NCI-H1048 (cell line): ENCODE results near the gene CACNA1S.

Source experiments
- DNase-seq: peaks from one replicate; lab custom pipeline; 2025; lab: John Stamatoyannopoulos, UW

The CACNA1S gene

GRCh38 chr1:201062511-201063091, 49.6 kb downstream of the CACNA1S start:
- no peak for DNase-seq

GRCh38 chr1:201061886-201062285, 50.3 kb downstream of the CACNA1S start:
- no peak for DNase-seq

DNA sequence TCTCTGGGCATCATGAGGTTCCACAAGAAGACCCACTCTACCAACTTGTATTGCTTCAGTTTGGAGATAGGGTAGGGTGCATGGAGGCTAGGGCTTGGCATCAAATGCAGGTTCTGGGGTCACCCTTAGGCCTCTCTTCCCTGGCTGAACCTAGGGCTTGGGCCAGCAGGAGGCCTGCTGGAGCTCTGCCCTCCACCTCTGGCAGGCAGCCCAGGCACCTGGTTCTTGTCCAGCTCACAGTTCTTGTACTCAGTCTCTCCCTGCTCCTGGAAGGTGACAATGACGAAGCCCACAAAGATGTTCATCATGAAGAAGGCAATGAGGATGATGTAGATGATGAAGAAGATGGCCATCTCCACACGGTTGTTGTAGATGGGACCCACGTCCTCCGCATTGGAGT, 51.2 kb downstream of the CACNA1S start:
- no peak for DNase-seq

DNA sequence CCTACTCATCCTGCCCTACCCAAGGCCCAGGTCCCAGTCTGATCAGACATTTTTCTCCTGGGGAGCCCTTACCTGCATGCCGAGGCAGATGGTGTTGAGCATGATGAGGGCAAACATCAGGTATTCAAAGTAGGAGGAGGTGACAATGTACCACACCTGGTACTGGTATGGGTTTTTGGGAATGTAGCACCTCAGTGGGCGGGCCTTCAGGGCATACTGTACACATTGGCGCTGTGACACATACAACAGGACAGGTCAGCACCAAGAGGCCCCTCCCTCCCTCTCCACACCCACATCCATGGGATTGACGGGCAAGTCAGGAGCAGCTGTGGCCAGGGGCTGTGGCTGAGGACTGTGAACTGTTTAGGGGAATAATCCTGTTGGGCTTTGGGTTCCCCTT, 51.6 kb downstream of the CACNA1S start:
- DNase-seq: no peak

DNA sequence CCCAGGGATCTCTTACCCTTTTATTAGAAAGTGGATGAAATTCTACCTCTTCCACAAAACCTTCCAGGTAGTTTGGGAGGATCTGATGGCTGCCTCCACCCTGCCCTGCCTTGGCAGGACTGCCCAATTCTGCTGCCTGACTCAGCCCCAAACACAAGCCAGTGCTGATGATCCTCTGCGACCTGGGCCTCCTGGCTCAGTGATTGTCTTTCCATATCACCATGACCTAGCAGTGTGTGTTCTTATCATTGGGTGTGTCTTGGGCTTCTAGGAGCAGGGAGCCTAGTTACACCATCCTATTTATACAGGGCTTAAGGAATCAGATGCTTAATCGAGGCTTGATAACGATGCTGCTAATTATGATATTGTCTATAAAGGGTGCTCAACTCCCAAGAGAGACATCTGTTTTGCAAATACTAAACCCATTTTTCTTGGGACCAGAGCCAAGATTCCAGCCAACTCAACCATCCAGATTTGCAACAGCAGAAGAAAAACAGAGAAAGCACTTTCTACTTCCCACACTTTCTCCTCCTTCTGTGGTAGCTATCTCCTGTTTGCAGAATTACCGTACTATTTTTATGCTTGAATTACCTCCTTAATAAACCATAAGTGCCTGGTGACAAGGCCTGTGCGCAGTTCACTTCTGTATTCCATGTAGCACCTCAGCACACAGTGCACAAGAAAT, 52.2 kb downstream of the CACNA1S start:
- no peak for DNase-seq

DNA sequence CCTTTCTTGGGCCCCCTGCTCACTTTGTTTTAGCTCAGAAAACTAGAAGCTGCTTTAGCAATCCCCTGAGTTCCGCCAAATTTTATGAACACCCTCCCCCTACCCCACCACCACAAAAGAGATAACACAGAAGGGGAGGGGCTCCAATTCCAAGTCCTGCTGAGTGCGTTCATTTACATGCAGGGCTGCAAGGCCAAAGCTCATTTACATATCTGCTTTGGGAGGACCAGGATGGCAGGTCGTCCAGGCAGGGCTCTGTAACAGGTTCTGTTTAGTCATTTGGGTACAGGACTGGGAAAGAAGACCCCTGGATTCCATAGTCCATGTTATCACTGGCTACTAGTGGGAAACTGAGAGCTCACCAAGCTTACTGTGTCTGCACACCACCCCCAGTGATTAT, 52.8 kb downstream of the CACNA1S start:
- DNase-seq: no peak

GRCh38 chr1:201054091-201054543, 58.1 kb downstream of the CACNA1S start:
- no peak for DNase-seq

DNA sequence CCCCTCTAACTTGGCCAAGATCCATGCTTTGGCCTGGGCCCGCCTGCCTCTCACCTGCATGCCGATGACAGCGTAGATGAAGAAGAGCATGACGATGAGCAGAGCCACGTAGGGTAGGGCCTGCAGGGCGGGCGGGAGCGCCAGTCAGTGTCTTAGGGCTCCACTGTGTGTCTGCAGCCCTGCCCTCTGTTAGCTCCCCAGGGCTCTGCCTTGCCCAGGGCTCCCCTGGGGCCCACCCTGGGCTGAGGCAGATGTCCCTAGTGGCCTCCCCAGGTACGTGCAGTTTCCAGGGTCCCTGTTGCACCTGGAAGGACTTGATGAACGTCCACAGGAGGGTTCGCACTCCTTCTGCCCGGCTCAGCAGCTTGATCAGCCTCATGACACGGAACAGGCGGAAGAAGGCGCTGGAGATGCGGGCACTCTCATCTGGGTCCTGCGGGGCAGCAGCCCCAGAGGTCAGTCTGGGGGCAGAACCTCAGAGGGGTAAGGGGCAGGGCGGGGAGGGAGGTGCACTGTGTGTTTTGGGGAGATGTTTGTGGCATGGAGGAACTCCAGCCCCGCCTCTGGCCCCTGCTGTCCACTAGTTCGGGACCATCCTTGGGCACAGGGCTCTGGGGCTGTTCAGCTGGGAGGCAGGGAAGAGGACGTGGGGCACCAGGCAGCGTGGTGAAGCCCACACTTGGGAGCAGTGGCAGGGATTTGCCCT, 58.9 kb downstream of the CACNA1S start:
- DNase-seq: no peak

DNA sequence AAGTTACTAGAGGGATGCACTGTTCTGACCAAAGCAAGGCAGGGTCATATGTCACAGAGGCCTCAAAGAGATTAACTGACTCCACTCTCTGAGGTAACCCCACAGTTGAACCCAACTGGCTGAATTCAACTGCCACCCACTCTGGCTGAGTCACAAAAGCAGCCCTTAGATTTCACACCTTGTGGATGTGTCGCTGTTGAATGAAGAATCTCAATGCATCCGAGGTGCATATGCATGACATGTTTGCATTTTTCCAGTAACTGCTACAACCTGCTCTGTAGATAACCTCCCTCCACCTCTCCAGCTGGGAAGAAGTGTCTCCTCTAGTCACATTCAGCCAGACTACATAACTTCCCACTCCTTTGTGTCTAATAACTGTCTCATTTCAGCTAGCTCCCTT, 60.8 kb downstream of the CACNA1S start:
- DNase-seq: no peak

- DNase-seq: no peak
These were observed 61.5 kb downstream of the CACNA1S start for GRCh38 chr1:201050515-201051277.

DNA sequence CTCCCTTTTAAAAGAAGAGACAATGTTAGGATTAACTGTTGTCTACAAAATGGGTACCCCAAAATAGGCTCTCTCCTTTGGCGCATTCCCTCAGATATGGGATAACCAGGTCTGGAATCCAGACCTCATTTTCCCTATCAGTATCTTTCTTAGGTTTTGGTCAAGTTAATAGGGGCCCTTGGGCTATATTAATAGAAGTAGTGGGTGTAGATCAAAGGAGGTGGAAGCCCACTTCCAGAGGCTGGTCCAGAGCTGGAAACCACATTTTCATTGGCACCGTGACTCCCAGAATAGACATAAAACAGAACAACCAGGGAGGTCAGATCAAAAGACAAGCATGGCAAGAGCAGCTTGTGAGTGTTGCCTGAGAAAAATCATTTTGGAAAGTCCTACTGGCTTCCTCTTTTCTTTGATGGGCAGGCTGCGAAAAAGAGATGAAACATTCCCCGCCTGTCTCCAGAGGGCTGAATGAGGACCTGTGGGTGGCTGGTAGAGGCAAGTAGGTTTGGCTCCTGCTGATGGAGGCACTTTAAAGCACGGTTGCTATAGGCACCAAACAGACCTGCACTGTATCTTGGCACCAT, 62.9 kb downstream of the CACNA1S start:
- no peak for DNase-seq

GRCh38 chr1:201048521-201048920, 63.7 kb downstream of the CACNA1S start:
- no peak for DNase-seq

GRCh38 chr1:201044119-201044518, 68.1 kb downstream of the CACNA1S start:
- no peak for DNase-seq

- DNase-seq: peak; percentile 19
These were observed 69.3 kb downstream of the CACNA1S start for GRCh38 chr1:201042779-201043461.

GRCh38 chr1:201041011-201041410, 71.2 kb downstream of the CACNA1S start:
- DNase-seq: no peak

DNA sequence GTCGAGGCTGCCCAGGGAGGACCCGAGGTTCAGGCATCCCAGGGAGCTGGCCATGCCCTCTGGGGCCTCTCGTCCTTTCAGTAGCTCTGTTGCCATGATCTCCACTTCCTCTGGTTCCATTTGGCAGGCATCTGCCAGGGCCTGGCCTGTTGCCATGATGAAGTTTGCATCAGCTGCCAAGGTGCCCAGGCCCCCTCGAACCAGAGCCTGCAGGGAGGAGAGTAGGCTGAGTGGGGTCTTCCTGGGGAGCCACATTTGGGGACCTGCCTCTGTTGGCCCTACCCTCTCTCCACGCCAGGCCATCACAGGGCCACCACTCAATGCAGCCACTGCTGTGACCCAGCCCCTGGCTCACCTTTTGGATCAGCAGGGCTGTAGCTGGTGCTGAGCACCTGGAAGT, 72.3 kb downstream of the CACNA1S start:
- no peak for DNase-seq

- DNase-seq: no peak
These were observed 72.8 kb downstream of the CACNA1S start for GRCh38 chr1:201039418-201039817.

DNA sequence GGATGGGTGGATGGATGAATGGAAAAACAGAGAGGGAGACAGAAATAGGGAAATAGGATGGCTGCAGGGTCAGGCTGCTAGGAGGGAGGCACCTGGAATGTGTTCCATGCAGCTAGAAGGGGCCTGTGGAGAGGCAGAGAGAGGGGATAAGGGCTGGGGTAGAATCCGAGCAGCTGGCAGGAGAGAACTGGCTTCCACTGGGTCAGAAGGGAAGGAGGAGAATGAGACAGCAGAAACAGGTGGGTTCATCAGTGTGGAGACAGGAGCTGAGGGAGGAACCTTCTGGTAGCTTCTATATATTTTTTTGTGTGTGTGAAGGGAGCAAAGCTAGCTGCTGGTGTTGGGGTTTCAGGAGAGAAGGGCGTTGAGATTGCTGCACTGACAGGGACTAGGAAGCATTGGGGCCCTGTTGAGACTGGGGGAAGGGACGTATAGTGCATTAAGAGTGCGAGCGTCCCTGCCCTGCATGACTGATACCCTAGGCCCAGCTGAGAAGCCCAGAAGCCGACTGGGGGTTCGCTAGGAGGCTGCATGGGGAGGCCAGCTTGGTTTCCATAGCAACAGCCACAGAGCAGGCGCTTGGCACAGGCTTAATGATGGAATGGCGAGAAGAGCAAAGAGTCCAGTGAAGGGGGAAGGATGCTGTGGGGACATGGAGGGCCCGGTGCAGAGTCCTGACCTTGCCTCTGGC, 73.9 kb downstream of the CACNA1S start:
- no peak for DNase-seq

DNA sequence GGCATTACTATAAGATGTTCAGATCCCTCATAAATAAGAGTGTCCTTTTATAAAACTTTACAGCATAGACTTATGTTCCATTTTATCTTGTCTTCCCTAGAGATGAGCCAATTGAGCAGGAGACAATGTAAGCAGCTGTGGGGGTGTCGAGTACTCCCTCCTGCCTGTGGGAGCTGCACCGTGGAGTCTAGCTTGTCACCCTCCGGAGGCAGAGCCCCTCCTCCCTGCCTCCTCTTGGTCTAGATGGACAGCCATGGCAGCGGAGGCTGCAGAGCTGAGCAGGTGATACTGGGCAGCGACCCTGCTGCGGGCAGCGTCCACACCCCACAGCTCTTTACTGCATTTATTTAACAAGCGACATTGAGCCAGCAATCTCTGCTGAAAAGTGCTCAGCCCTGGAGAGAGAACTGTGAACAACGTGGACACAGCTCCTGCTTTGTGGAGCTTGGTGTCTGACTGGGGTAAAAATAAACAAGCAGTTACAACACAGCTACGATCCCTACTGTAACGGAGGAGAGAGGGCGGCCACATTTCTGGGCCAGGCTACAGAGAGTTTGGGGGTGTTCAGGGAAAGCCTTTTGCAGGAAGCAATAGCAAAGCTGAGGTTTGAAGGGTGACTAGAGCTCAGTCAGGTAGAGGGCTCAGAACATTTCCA, 75.9 kb downstream of the CACNA1S start:
- no peak for DNase-seq

- DNase-seq: no peak
These were observed 77.6 kb downstream of the CACNA1S start for GRCh38 chr1:201034671-201035070.
